SK-N-SH (cell line): ENCODE data around the gene TOP3A. TPM values are rescaled to one million over a fixed set of nuclear protein-coding genes. Genes with fewer than 3 reads are reported as not detected.

Source experiments
- CTCF ChIA-PET: fragments of 300-600, 350-600 bp; formaldehyde crosslinking; extraction: SDS; loops from one replicate; lab custom pipeline; 2021; lab: Yijun Ruan, JAX
- POLR2A ChIA-PET: fragments of 350-600 bp; sonication (Branson Sonifier 250); formaldehyde crosslinking; extraction: SDS; loops from one replicate; lab custom pipeline; 2020; ENCODE audit warnings: antibody characterized with exemption, inconsistent platforms; lab: Yijun Ruan, JAX
- DNase-seq: peaks from one replicate; pipeline ENCODE4 v3.0.0; 2012
- H2AFZ ChIP-seq: fragments of 200-600 bp; sonication (generic); 2 replicates; pipeline ENCODE4 v1.8.1; 2016; ENCODE audit warnings: antibody characterized with exemption, mild to moderate bottlenecking, low read depth
- H3F3A ChIP-seq: fragments of 200-600 bp; sonication (generic); replicated peaks from 2 replicates; pipeline ENCODE3; 2016; ENCODE audit warnings: antibody characterized with exemption, mild to moderate bottlenecking; ENCODE audit not compliant: insufficient read depth
- H3K27ac ChIP-seq, 2 experiments: fragments of 200-500 bp in 1 of 2; fragments of 200-600 bp in 1 of 2; sonication (Bioruptor generic) in 1 of 2; sonication (generic), shearing (Covaris generic) in 1 of 2; 2 replicates each; pipeline versions ENCODE4 v1.5.1 to v1.6.1; 2014 to 2016; ENCODE audit warnings: low read depth in 2 of 2, inconsistent platforms in 1 of 2, low read length in 1 of 2, mild to moderate bottlenecking in 1 of 2, mixed read lengths in 1 of 2
- H3K27me3 ChIP-seq: fragments of 200-600 bp; sonication (generic), shearing (Covaris generic); 2 replicates; pipeline ENCODE4 v1.6.1; 2016; ENCODE audit warnings: mixed run types; ENCODE audit not compliant: insufficient read depth
- H3K36me3 ChIP-seq, 2 experiments: fragments of 200-500 bp in 1 of 2; fragments of 200-600 bp in 1 of 2; sonication (Bioruptor generic) in 1 of 2; sonication (generic) in 1 of 2; replicated peaks in 1 of 2; 2 replicates each; pipeline versions ENCODE3 to v1.5.1; 2014 to 2016; ENCODE audit warnings: low read length in 1 of 2, mild to moderate bottlenecking in 1 of 2; ENCODE audit not compliant: insufficient read depth in 2 of 2, control insufficient read depth in 1 of 2
- H3K4me1 ChIP-seq, 2 experiments: fragments of 200-500 bp in 1 of 2; fragments of 200-600 bp in 1 of 2; sonication (Bioruptor generic) in 1 of 2; sonication (generic), shearing (Covaris generic) in 1 of 2; 2 replicates each; pipeline versions ENCODE4 v1.5.1 to v1.6.1; 2014 to 2016; ENCODE audit warnings: low read depth in 1 of 2, low read length in 1 of 2, mixed run types in 1 of 2; ENCODE audit not compliant: insufficient read depth in 2 of 2, control insufficient read depth in 1 of 2
- H3K4me2 ChIP-seq: fragments of 200-600 bp; sonication (generic), shearing (Covaris generic); 2 replicates; pipeline ENCODE4 v1.6.1; 2017; ENCODE audit warnings: mixed run types
- H3K4me3 ChIP-seq, 2 experiments: fragments of 200-500 bp in 1 of 2; fragments of 200-600 bp in 1 of 2; sonication (Bioruptor generic) in 1 of 2; sonication (generic), shearing (Covaris generic) in 1 of 2; 2 replicates each; pipeline versions ENCODE4 v1.5.1 to v1.8.1; 2014 to 2016; ENCODE audit warnings: low read depth in 2 of 2, inconsistent platforms in 1 of 2, low read length in 1 of 2, mild to moderate bottlenecking in 1 of 2, mixed read lengths in 1 of 2, moderate library complexity in 1 of 2
- H3K79me2 ChIP-seq: fragments of 200-600 bp; sonication (generic); 2 replicates; pipeline ENCODE4 v1.8.1; 2017; ENCODE audit warnings: mild to moderate bottlenecking; ENCODE audit not compliant: insufficient read depth
- H3K9ac ChIP-seq: fragments of 200-600 bp; sonication (generic); 2 replicates; pipeline ENCODE4 v1.6.1; 2017; ENCODE audit warnings: mixed run types
- H3K9me2 ChIP-seq: fragments of 200-600 bp; sonication (generic); 2 replicates; pipeline ENCODE4 v1.6.1; 2017; ENCODE audit warnings: mixed run types
- H3K9me3 ChIP-seq: fragments of 200-600 bp; sonication (generic); 2 replicates; pipeline ENCODE4 v1.6.1; 2017; ENCODE audit warnings: mixed run types, mild to moderate bottlenecking, moderate library complexity
- H4K20me1 ChIP-seq: fragments of 200-600 bp; sonication (generic); 2 replicates; pipeline ENCODE4 v1.6.1; 2017; ENCODE audit warnings: mild to moderate bottlenecking, mixed run types; ENCODE audit not compliant: insufficient read depth
- CTCF ChIP-seq: fragments of 200-600 bp; sonication (generic); IDR thresholded peaks from 2 replicates; pipeline ENCODE4 v1.6.1; 2017; ENCODE audit warnings: antibody characterized with exemption, mild to moderate bottlenecking, moderate library complexity
- ELF1 ChIP-seq: IDR thresholded peaks from 2 replicates; pipeline ENCODE4 v1.4.0; 2012
- FOSL2 ChIP-seq: IDR thresholded peaks from 2 replicates; pipeline ENCODE4 v1.4.0; 2012; ENCODE audit warnings: low read depth, mild to moderate bottlenecking, moderate library complexity, borderline replicate concordance
- FOXJ3 ChIP-seq: sonication (generic); formaldehyde crosslinking; IDR thresholded peaks from 2 replicates; pipeline ENCODE4 v1.5.1; 2020; ENCODE audit warnings: mild to moderate bottlenecking, missing genetic modification reagents
- FOXM1 ChIP-seq: IDR thresholded peaks from 2 replicates; pipeline ENCODE4 v1.4.0; 2012; ENCODE audit warnings: low read depth, mild to moderate bottlenecking
- GABPA ChIP-seq: IDR thresholded peaks from 2 replicates; pipeline ENCODE4 v1.4.0; 2012; ENCODE audit warnings: low read depth, mild to moderate bottlenecking
- JUND ChIP-seq: IDR thresholded peaks from 2 replicates; pipeline ENCODE4 v1.4.0; 2012
- RCOR1 ChIP-seq: fragments of 150-350 bp; IDR thresholded peaks from 2 replicates; pipeline ENCODE4 v1.6.1; 2017; ENCODE audit warnings: antibody characterized with exemption, low read length
- RFX5 ChIP-seq: IDR thresholded peaks from 2 replicates; pipeline ENCODE4 v1.6.1; 2012; ENCODE audit warnings: mild to moderate bottlenecking, improper control_type of control experiment, low read length
- RXRA ChIP-seq: IDR thresholded peaks from 2 replicates; pipeline ENCODE4 v1.4.0; 2012; ENCODE audit warnings: low read depth, mild to moderate bottlenecking, borderline replicate concordance
- SIN3A ChIP-seq: IDR thresholded peaks from 2 replicates; pipeline ENCODE4 v1.6.1; 2012; ENCODE audit warnings: low read depth, mild to moderate bottlenecking, low read length, moderate library complexity, borderline replicate concordance
- SMC3 ChIP-seq: IDR thresholded peaks from 2 replicates; pipeline ENCODE4 v1.6.1; 2012; ENCODE audit warnings: low read depth, low read length, improper control_type of control experiment
- TAF1 ChIP-seq: IDR thresholded peaks from 2 replicates; pipeline ENCODE4 v1.6.1; 2012; ENCODE audit warnings: low read depth, mild to moderate bottlenecking, low read length, moderate library complexity, borderline replicate concordance
- TCF12 ChIP-seq: IDR thresholded peaks from 2 replicates; pipeline ENCODE4 v1.4.0; 2012
- ZBTB33 ChIP-seq: IDR thresholded peaks from 2 replicates; pipeline ENCODE4 v1.4.0; 2012; ENCODE audit warnings: low read depth, borderline replicate concordance
- WGBS: methylation state at CpG from one replicate; pipeline ENCODE4 v1.1.6; 2017; ENCODE audit warnings: low lambda C conversion rate; 5-methylcytosine and 5-hydroxymethylcytosine counted together
- polyA plus RNA-seq, 3 experiments: library from polyadenylated mRNA; depleted of rRNA; stranded (reverse); fragments of >200 nt; gene quantifications; 2 replicates each; pipeline ENCODE4 v1.2.3, GENCODE V29; 2012
- TF ChIP-seq, protein P1 (sequence below): IDR thresholded peaks from 2 replicates; pipeline ENCODE4 v1.4.0; 2012; ENCODE audit warnings: low read depth
- TF ChIP-seq, protein P2 (sequence below): fragments of 150-350 bp; IDR thresholded peaks from 2 replicates; pipeline ENCODE4 v1.6.1; 2017; ENCODE audit warnings: antibody characterized with exemption, low read length, low read depth, borderline replicate concordance

The TOP3A gene
- polyA plus RNA-seq, 1 of the 3 experiments (the other 2 are of a cell fraction): 14.7 TPM

DNA sequence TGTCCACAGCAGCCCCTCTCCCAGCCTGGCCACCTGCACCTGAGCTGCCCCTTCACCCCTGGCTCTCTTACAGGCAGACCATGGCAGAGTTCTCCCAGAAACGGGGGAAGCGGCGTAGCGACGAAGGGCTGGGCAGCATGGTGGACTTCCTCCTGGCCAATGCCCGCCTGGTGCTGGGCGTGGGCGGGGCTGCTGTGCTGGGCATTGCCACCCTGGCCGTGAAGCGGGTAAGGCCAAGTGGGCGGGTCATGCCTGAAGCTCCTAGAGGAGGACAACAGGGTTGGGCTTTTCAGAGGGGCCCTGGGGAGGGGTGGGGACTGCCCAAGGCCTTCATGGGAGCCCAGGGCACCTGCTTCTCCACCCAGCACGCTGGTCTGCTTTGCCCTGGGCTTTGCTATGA lies 52.2 kb downstream of the TOP3A start:
- no peak overlapping the region for H3K9ac ChIP-seq
- no peak overlapping the region for H3K4me2 ChIP-seq
- TF ChIP-seq TAF1 (no peak), RFX5 (no peak), SMC3 (no peak), RXRA (no peak), ZBTB33 (no peak), FOXJ3 (no peak), ELF1 (no peak), GABPA (no peak), CTCF (no peak)
- TF ChIP-seq, protein P1, sequence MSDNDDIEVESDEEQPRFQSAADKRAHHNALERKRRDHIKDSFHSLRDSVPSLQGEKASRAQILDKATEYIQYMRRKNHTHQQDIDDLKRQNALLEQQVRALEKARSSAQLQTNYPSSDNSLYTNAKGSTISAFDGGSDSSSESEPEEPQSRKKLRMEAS: no peak
- TF ChIP-seq, all 33 proteins: peak for 0
- H3K9me3 ChIP-seq: no peaks in the 10 kb centered on the region
- H3K36me3 ChIP-seq: peaks cover 0 to 24% of the 10 kb centered on the region in 2 experiments
- ChIA-PET POLR2A (no interaction called here), CTCF (interaction anchor here (1.1 kb wide), 1 partner anchor 15 kb away, joined by 3 read pairs; no protein-coding TSS in a partner anchor)
- H2AFZ ChIP-seq: no peak overlapping the region
- H3F3A ChIP-seq: peaks cover 10% of the 10 kb centered on the region
- 80% methylated on average over 1 of the region's 12 CpGs for WGBS
- H3K79me2 ChIP-seq: peaks cover 34% of the 10 kb centered on the region
- H3K27me3 ChIP-seq: no peaks in the 10 kb centered on the region
- H3K4me1 ChIP-seq: peaks cover 8 to 23% of the 10 kb centered on the region in 2 experiments; a peak in 2 of 4 replicates
- no peak for DNase-seq
- no peak overlapping the region for H3K4me3 ChIP-seq
- H3K9me2 ChIP-seq: no peaks in the 10 kb centered on the region
- no peak overlapping the region for H3K27ac ChIP-seq
- peaks cover under 1% of the 10 kb centered on the region; the same call in 1 of the 2 replicates for H4K20me1 ChIP-seq

DNA sequence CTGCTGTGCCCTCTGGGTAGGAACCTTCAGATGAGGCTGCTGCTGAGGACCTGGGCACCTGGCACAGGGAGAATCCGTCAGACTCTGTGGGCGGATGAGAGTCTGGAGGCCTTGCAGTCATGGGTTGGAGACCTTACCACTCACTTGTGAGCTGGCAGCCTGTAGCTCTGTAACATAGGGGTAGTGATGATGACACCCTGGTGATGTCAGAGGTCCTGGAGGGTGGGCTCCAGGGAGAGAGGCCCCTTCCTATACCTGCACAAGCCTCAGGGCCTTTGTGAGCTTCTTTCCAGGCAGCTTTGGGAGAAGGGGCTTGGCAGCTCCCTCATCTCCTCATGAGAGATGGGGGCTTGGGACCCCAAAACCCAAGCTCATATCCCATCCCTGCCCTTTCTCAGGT lies 52.7 kb downstream of the TOP3A start:
- Histone ChIP-seq H3K9me3 (no peaks in the 10 kb centered on the region), H3K4me3 (peak overlapping the region in 1 of 2 experiments; percentile 98; a peak in 1 of 4 replicates), H4K20me1 (peaks cover 6% of the 10 kb centered on the region), H3K36me3 (peaks cover 0 to 24% of the 10 kb centered on the region in 2 experiments), H3K27ac (peak overlapping the region in 1 of 2 experiments; percentile 91; a peak in 1 of 4 replicates), H3K27me3 (no peaks in the 10 kb centered on the region), H3K4me2 (peak overlapping the region; percentile 94), H3K9me2 (no peaks in the 10 kb centered on the region), H3F3A (peaks cover 12% of the 10 kb centered on the region), H3K79me2 (peaks cover 39% of the 10 kb centered on the region), H3K4me1 (peaks cover 8 to 29% of the 10 kb centered on the region in 2 experiments; a peak in 2 of 4 replicates), H3K9ac (peak overlapping the region; percentile 90), H2AFZ (no peak overlapping the region)
- 86% methylated on average over 1 of the region's 2 CpGs for WGBS
- ChIA-PET CTCF (interaction anchor here (0.6 to 1.6 kb wide), 3 partner anchors 14 to 40 kb away, joined by 3 to 4 read pairs (median 3); no protein-coding TSS in a partner anchor), POLR2A (no interaction called here)
- no peak for DNase-seq
- TF ChIP-seq TAF1 (no peak), CTCF (no peak), GABPA (no peak), FOSL2 (no peak), RCOR1 (no peak), TCF12 (no peak), FOXM1 (no peak), ELF1 (no peak), JUND (no peak), SIN3A (no peak), ZBTB33 (no peak)
- TF ChIP-seq, protein P2, sequence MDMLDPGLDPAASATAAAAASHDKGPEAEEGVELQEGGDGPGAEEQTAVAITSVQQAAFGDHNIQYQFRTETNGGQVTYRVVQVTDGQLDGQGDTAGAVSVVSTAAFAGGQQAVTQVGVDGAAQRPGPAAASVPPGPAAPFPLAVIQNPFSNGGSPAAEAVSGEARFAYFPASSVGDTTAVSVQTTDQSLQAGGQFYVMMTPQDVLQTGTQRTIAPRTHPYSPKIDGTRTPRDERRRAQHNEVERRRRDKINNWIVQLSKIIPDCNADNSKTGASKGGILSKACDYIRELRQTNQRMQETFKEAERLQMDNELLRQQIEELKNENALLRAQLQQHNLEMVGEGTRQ: no peak
- TF ChIP-seq, protein P1: no peak
